ENCODE data around the gene PSD4.

PSD4 gene

DNA sequence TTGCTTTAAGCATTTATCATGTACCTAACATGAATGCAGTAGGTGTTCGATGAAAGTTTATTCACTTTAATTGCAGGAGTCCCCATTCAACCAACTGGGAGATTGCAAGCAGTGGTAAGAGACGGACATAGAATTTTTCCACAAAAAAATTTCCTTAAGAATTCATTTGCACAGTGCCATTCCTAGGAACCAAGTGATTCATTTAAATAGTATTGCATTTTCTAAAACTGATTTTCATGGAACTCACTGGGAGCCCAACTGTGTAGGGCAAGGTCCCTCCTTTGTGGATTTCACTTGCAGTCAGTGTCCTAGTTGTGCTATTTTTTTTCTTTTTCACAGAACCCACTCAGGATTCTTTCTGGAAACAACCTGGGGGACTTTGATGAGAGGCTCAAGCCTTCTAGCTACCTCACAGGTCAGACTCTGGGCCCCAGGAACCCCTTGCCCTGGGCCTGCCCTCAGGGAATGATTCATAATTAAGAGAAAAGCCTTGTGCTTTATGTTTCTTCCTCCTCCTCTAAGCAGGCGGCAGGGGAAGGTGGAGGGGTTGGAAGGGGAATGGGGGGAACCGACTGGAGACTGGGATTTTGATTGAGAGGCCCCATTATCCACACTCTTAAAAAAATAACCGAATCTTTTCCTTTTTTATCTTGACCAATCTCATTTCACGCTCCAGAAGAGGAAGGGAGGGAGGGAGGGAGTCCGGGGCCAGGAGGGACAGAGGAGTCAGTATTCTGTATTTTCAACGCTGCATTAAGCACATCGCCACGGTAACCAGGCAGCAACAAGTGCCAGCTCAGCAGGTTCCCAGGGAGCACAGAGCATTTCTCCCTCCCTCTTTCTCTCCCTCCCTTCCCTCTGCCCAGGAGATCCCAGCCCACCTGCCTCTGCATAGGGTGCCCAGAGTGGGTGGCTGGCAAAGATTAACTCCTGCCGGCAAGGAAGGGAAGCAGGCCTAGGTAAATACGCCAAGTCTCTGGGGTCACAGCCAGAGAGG lies 51.8 kb downstream of the PSD4 start:
- peak; percentile 23 for DNase-seq

DNA sequence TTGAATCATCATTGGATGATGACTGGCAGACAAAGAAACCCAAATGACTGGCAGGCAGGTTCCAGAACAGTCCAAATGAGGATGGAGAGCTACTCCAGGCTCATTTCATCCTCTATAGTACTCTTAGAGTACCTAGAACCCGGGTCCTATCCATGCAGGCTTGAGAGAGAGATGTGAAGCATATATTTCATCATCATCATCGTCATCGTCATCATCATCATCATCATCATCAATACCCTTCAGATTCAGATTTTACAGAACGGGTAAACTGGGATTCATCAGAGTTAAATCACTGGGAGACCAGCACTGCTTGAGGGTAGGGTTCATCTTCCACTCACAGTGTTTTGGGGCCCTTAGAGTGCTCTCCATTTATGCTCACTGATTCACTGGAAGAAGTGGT lies 52.7 kb downstream of the PSD4 start:
- no peak for DNase-seq

DNA sequence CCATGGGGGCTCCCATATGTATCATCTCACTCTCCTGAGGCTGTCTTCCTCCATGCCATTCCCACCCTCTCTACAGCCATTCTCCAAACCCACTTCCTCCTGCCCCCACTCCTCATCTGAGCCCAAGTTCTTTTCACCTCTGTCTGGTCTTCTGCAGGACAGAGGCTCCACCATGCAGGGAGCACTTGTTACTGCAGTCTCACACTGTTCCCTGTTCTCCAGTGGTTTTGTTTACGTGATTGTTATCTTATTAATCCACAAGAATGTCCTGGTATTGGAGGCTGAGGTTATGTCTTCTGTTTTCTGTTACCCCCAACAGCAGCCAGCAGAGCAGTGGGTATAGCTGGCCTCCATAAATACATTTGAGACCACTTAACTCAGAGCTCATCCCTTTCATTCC lies 53.5 kb downstream of the PSD4 start:
- no peak for DNase-seq

DNA sequence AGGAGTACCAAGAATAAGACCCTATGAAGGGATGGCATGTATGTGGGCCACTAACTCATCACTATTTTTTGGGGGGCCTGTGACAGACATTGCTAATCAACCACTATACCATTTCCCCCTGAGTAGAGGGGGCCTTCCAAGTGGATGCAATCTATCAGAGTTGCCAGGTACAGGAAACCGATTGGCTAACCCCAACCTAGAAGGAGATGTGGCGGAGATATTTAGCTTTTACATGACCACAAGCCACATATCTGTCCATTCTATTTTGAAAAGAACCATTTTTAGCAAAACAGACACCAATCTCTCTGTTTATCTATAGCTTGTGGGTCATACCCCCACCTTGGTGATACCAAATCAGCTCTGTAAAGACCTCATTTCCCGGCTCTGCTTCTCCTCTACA lies 53.9 kb downstream of the PSD4 start:
- no peak for DNase-seq

DNA sequence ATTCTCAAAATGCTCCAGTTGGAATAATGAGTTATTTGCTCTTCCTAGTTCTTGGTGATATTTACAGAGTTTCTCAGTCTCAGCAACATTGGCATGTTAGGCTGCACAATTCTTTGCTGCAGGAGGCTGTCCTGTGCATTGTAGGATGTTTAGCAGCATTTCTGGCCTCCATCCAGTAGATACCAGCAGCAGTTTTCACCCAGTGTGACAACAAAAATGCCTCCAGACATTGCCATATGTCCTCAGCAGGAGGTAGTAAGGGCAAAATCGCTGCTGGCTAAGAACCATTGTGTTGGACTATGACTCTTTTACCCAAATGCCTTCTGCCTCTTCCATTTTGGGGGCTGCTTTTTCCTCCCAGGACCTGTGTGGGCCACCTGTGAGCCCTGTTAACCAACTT lies 54.6 kb downstream of the PSD4 start:
- DNase-seq: no peak

DNA sequence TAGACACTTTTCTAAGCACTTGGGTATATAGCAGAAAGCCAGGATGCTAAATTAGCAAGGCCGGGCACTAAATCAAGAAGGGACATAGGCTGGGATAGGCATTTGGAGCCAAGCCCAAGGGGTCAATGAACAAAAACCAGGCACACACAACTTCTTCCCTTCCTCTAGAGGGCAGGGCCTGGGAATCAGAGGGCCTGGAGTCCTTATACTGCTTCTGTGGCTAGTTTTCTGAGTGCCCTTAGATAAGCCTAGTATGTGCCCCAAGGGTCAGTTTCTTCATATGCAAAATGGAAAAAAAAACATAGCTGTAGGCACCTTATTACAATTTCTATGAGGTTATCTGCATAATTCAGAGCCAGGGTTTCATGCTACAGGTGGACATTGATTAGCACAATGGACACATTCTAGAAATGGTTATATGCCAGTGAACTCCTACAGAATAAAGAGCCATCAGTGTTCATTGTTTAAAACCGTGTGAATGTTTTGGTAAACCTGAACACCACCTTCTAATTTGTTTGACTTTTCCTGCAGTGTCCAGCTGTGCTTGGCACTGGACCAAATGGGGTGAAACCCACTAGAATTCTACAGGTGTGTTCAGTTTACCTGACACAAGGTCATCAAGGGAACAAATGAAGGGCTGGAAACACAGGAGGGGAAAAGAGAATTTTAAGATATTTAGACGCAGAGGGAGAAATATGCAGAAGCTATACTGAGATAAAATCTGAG lies 55.4 kb downstream of the PSD4 start:
- DNase-seq: no peak

DNA sequence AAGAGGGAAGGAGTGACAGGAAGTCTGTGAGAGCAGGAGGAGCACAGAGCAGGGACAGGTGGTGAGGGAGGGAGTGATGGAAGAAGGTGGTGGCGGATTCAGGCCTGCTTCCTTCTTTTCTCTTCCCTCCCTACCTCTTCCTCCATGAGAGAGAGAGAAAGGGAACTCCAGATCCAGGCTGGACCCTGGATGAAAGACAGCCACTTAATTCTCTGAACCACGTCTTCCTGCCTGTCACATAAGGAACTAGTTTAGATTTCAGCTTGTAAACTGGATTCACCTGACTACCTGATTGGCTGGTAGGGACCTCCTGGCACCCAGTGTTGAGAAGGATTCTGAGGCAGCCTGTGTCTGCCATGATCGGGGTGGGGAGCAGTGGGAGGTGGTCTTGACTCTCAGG lies 56.0 kb downstream of the PSD4 start:
- DNase-seq: no peak

DNA sequence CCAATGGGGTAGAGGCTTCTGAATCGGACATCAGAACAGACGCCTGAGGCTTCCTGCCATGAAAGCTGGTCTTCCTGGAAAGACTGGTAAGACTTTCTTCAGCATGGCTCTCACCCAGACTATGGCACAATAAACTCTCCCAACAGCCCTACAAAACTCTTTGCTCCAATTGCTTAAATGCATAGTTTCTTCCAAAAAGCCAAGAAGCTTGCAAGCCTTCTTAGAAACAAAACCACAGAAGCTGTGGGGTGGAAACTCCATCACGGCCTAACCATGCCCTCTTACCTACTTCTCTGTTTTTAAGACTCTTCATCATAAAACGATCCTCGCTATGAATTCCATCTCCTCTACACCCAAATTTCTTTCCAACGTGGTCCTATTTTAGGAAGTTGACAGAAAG lies 56.8 kb downstream of the PSD4 start:
- DNase-seq: no peak

DNA sequence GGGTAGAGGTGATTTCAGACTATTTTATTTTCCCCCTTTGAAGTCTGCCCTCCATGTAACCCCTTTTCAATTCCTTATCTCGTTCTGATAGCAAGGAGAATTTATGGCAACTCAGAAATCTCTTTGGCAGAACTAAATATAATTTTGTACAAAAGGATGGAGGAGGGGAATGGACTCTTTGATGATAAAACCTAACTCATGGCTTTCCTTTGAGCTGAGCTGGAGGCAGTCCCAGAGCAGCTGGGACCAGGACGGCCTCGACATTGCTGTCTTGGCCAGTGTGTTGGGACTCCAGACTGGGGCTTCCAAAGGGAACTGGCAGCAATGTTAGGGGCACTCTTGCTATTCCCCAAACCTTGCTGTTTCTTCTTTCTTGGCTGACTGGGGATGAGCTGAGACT lies 57.3 kb downstream of the PSD4 start:
- DNase-seq: no peak

DNA sequence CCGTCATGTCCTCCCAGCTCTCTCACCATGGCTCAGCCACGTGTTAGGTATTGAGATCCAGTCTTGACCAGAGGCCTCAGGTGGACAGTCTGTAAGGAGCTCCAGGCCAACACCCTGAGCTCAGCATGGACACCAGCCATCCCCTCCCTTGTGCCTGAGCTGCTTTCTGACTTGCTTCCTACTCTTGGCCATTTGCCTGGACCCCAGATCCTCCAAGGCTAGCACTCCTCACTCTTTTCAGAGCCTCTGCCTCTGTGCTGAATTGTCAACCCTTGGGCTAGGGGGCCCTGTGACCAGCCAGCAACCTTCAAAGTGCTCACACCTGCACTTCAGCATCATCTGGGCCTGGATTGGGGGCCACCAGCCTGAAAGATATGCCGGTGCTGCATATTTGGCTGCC lies 58.4 kb downstream of the PSD4 start:
- DNase-seq: no peak

DNA sequence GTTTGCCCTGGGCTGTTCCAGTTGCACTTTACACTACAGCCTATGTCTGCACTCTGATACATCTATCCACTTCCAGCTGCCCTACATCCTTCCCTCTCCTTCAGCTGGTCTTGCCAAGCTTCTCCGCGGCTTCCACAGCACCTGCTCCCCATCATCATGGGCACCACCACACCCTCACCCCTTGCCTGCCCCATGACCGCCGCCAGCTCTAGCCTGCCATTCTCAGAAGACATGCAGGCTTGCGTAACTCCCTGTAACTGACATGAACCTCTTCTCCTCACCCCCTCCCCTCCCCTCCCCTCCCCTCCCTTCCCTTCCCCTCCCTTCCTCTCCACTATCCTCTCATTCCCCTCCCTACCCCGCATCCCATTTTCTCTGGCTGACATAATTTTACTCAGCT lies 59.0 kb downstream of the PSD4 start:
- DNase-seq: no peak

DNA sequence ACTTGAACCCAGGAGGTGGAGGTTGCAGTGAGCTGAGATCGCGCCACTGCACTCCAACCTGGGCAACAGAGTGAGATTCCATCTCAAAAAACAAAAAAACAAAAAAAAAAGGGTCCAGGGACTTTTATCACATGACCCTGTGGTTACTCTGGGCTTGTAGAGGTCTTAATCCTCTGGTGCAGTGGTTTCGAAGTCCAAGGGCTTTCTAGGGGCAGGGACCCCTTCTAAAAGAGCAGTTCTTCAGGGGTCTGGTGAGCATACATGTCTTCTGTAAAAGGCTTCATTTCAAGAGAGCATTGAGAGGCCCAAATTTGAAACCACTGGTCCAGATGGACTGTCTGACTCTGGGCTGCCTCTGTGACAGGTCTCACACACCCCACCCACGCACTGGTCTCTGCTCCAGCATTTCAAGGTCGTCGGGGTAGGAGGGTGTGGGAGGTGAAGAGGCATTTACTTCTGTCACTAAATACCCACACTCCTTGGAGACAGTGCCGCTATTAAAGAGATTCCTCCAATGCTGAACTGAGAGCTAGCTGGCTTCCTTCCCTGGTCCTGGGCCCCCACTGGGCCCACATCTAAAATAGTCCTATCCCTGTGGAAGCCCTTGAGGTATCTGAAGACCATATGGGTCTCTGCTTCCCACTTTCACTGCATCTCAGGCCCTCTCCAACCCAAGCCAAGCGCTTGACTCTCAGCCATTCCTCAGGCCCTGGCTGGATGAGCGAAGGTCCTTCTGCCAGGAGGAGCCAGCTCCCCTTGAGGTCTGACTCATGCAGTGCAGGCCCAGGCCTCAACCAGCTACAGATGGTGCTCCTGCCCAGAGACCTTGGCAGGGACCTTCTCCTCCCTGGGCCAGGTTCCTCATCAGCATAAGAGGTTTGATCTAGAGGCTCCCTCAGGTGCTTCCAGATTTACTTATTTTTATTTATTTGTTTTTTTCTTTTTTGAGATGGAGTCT lies 60.1 kb downstream of the PSD4 start:
- DNase-seq: peak; percentile 21

DNA sequence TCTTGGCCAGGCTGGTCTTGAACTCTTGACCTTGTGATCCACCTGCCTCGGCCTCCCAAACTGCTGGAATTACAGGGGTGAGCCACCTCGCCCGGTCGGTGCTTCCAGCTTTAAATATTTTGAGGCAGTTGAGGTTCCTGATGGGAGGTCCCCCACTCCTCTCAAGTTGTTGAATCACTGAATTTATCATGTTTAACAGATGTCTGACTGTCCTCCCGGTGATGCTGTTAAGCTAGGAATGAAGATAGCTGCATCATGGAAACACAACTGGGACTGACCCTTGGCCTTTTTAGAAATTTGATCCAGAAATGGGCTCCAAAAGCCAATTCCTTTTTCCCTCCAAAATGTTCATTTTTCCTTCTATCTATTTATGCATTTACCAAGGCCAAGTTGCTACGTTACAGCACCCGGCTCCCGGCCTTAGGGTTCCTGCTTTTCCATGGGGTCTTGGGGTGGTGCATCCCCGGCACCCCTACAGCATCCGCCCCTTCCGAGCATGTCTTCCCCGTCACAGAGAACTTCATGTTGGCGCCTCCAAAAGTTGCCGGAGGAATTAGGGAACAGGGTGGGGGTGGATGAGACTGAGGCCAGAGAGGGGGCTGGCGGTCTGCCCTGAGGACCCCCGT lies 61.1 kb downstream of the PSD4 start:
- peak; percentile 22 for DNase-seq

DNA sequence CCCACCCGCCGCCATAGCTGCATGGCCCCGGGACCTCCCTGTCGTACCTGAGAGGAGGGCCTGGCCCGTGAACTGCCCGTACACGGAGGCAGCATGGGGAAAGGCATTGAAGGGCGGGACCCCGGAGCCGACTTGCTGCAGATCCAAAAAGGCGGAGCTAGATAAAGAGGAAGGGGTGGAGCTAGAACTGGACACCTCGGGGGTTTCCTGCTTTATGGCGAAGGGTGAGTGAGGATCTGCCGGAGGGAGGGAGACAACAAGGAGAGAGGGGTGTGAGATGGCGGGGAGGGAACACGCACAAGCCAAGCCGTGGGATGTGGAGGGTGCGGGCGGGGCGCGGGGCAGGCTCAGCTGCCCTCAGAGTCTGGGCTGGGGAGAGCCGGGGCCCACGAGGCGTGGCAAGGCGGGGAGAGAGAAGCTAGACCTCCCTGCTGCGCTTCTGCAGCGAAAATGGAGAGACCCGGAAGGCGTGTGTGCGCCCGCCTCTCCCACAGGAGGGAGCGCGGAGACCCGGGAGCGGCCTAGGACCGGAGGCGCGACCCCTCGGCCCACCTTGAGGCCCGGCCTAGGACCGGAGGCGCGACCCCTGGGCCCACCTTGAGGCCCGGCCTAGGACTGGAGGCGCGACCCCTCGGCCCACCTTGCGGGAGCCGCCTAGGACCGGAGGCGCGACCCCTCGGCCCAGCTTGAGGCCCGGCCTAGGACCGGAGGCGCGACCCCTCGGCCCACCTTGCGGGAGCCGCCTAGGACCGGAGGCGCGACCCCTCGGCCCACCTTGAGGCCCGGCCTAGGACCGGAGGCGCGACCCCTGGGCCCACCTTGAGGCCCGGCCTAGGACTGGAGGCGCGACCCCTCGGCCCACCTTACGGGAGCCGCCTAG lies 61.8 kb downstream of the PSD4 start:
- peak; percentile 68 for DNase-seq

DNA sequence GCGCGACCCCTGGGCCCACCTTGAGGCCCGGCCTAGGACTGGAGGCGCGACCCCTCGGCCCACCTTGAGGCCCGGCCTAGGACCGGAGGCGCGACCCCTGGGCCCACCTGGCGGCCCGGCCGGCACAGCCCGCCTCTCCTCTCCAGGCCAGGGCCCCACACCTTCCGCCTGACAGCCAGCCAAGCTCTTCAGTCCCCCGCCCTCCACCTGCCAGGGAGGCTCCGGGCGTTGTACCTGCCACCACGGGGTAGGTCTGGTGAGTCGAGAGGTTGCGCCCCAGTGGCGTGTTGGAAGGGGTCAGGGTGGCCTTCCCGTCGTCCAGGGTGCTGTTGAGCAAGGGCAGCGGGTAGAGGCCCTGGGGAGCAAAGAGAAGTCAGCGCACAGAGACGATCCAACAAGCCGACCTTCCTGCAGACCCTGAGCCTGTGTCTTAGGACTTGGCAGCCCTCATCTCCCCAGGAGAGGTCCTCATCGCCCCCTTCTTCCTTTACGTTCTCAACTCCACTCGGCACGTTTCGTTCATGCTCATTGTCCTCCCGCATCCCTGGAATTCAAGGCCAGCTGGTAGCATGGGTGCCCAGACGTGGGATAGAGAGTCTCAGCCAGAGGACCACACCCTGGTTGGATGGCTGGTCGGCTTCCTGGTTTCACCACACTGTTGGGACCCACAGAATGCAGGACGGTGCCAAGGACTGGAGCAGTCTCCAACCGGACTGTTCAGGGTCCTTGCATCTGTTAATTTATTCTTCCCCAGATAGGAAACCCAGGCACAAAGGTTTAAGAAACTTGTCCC lies 62.8 kb downstream of the PSD4 start:
- no peak for DNase-seq

DNA sequence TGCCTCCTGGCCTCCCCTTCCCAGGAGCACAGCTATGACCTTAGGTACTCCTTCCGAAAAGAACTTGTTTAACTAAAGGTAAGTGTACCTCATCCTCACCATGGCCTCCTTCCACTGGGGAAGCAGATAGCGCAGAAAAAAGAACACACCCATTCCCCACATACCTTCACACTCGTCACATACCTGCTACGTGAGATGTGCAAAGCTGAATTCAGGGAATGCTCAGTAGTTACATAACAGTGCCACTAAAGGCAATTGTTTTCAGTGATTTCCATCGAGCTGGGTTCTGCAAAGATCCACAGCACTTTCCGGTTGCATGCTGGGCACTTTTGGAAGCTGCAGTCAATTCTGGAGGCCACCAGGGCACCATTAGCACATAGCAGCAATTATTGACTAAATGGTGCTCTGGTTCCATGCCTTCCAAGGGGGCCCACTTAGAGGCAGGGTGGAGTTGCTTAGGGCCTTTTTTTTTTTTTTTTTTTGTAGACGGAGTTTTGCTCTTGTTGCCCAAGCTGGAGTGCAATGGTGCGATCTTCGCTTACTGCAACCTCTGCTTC lies 63.9 kb downstream of the PSD4 start:
- no peak for DNase-seq

DNA sequence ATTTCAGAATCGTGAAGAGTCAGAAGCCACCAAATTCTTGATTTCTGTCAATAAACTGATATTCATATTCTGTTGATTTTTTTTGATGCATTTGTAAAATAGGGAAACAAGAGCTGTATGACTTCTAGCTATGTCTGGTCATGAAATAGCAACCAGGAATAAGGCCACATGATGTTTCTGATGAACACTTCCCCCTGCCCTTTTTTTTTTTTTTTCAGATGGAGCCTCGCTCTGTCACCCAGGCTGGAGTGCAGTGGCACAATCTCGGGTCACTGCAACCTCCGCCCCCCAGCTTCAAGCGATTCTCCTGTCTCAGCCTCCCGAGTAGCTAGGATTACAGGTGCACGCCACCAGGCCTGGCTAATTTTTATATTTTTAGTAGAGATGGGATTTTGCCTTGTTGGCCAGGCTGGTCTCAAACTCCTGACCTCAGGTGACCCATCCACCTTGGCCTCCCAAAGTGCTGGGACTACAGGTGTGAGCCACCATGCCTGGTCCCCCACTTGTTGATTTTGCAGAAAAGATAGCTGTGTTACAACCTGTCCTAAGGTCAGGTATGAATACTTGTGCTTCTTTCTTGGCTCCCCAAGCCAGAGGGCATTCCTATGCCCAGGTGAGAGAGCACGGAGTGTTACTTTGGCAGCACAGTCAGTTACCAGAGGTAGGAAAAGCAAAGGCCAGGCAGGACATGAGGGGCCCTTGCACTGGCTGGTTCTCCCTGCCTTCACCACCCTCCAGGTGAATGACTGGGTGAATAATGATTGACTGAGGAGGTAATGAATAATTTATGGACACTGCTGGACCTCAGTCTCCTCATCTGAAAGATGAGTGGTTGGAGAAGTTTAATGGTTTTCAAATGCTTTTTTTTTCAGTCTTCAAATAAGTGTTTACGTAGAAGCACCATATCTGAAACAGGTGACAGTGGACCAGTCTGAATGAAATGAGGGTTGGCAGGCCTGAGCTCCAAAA lies 65.4 kb downstream of the PSD4 start:
- DNase-seq: no peak

DNA sequence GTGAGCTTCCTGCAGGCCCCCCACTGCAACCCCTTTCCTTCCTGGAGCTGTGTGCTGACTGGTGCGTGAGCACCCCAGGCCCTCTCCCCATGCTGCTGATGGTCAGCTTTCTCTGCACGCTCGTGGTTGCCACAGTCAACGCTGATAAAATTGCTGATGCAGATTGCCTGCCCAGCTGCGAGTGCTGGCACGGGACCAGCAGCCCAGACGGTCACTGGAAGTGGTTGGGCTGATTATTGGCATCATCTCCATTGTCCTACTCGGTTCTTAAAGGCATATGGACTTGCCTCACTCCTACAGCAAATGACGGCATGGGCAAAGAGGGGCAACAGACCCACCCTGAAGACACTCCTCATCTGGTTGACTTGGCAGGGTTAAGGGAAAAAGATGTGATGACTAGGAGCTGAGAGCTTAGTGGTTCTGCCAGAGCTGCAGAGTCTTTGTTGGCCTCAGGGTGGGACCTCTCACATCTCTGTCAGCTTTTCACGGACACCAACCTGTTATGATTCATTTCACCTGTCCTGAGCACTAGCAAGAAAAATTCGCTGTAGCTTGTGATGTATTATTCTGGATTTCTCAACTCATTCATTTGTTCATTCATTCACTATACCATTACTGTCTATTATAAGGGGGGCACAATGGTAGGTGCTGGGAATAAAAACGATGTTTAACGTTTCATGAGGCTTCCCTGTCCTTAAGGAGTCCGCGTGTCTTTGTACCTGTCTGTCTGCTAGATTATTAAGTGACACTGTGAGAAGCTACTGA lies 66.6 kb downstream of the PSD4 start:
- DNase-seq: peak; percentile 82

Measured in fibroblast of skin of right quadriceps (primary cell).